Measurements from ENCODE around the gene CARHSP1.
"Not testable (repeated sequence)": the region's sequence is repeated elsewhere in the genome, so short reads cannot be mapped to it uniquely, and the experiment has no call there.

CARHSP1 gene

DNA sequence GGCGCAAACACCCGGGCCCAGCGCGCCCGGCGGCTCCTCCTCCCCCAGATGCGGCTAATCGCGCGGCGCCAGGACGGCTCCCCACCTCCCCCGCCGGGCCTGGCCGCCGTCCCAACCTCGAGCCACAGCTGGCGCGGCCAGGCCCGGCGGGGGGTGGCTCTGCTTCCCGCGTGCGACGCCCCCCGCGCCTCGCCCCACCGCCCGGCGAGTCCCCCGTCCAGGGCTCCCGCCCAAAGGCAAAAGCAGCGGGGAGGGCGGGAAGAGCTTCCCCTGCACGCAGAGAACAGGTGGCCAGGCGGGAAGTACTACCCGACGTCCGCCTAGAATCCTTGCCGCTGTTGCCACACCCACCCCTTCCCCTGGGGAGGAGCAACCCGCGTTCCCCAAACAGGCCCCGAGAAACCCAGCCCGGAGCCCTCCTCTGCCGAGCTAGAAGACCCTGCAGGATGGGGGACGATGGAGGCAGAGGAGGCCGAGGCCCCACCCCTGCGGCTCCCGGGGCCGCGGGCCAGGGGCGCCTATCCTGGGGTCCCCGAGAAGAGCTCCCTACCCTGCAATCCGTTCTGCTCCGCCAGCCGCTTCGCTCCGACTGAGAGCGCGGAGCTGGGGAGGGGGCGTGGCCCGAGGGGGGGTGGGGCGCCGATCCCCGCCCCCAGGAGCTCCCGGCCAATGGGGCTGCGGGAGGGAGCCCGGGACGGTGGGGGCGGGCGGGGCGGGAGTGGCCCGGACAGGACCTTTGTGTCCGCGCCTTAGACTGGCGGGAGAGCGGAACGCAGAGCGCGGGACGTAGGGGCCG is at the start of gene CARHSP1:
TSS of gene CARHSP1 (minus strand) at position 591 of the 796 bp plus-strand sequence. CDS start 9,678 bp downstream, outside the sequence.
- DNase-seq, result peak; percentile 81

DNA sequence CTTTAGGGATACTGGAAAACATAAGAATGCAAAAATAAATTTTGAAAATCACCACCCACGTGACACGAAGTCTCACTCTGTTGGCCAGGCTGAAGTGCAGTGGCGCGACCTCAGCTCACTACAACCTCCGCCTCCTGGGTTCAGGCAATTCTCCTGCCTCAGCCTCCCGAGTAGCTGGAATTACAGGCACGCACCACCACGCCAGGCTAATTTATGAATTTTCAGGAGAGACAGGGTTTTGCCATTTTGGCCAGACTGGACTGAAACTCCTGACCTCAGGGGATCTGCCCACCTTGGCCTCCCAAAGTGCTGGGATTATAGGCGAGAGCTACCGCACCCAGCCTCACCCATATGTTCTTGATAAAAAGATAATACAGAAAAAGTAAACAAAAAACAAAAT is 48.5 kb upstream of the CARHSP1 start:
- DNase-seq, result not testable (repeated sequence)

DNA sequence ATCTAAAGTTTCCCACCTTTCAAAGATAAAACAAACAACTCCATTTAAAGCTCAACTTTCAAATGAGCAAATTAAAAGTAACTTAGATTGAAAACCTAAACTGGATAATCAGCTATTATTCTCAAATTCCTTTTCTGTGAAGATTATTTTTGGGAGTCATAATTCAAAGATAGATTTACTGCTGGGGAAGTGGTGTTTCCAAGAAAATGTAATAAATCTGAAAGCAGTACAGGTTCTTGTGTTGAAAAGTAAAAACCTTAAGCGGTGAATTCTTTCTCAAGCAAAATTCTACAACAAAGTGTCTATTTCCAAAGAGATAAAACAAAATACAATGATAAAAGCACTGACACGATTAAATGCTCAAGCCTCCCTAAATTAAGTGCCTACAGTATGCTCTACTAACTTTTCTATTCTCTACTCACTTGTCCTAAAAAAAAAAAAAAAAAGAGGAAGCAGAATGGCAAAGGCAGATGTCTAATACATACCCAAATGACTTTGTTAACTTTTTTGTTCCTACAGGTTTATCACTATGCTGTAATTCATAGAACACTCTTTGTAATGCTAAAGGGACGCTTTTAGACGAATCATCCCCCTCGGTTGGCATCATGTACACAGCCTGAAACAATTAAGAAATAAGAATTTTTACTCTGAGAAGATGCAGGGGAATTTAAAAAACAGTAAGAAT is 47.9 kb upstream of the CARHSP1 start:
- DNase-seq, result no peak

DNA sequence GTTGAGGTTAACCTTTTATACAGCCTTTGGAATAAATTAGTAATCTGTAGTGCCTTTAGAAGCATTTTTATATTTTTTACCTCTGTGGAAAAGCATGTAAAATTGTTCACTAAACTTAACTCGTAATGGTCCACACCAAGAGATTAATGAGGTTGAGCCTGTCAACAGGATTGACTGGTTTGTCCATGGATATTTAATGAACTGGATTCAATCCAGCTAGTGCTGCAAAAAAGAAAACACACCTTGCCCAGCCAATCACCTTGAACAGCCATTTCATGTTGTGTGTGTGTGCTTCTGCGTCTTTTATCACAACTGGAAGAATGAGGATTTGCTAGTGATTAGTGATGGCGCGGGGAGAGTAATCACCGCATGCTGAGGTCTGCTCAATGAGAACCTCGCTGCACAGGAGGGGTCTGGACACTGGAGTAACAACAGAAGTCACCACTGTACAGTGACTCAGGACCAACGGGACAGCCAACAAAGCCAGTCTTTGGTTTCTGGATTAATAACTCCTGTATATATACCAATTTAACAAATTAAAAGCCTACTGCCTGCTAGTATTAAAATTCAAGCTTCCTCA is 47.0 kb upstream of the CARHSP1 start:
- DNase-seq, result no peak

DNA sequence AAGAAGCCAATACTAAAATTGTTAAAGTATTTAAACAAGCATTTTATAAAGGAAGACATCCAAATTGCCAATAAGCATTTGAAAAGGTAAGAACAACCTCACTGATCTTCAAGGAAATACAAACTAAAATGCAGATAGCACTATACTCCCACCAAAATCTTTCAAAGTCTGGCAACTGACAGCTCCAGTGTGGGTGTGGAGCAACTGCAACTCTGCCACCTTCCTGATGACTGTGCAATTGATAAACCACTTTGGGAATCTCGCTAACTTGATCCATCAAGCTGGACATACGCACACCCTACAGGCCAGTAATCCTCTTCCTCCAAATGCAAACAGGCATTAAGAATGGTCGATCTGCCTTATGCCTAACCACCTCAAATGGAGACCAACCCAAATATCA is 45.3 kb upstream of the CARHSP1 start:
- DNase-seq, result no peak

DNA sequence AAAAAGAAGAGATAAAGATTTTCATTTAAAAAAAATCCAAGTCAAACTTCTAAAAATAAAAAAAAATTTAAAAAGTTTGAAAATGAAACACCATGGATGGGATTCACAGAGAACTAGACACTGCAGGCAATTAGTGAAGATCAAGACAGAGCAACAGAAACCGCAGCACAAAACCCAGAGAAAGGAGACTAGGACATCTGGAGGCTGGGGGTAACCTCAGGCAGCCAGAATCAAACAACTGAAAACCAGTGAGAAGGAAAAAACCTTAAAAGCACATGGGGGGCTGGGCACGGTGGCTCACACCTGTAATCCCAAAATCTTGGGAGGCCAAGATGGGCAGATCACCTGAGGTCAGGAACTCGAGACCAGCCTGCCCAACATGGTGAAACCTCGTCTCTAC is 44.0 kb upstream of the CARHSP1 start:
- DNase-seq, result no peak

DNA sequence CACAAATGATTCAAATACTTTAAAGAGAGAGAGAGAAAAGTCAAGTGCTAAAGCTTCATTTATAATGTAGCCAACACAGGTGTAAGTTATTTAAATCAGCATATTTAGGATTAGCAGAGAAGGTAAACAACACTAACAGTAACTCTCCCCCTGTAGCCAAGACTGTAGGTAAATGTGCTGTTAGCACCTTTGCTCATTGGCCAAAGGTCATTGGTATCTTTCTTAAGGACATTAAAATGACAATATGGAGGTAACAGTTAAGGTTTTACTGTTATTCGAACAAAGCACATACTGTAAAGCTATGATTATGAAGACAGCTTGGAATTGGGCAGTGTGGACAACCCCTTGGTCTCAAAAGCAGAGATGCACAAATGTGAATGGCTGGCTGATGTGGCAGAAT is 42.0 kb upstream of the CARHSP1 start:
- no peak for DNase-seq

DNA sequence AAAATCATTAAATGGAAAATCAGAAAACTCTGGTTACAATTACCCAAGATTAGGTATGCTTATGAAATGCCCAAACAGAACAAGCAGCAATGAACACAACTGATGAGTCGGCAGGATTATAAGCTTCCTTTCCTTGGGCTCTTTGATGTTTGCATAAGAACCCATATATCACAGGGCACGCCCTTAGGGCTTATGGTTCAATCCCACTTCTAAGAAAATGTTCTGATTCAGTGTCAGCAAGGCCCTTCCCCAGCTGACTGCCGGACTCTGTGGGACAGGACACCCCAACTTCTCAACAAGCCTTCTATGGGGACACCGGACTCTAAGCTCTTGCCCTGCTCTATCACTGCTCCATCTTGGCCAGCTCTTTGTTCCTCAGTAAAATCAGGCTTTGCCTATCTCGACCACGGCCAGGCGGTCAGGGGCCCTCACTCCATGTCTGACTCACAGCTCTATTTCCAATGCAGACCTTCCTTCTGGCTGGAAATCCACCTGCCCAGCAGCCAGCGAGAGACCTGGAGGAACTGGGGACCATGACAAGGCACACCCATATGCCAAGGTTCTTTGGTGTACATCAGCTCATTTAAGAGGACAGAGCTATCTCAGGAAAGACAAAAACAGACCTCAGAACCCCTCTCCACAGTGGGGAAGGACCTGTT is 40.1 kb upstream of the CARHSP1 start:
- DNase-seq, result no peak

DNA sequence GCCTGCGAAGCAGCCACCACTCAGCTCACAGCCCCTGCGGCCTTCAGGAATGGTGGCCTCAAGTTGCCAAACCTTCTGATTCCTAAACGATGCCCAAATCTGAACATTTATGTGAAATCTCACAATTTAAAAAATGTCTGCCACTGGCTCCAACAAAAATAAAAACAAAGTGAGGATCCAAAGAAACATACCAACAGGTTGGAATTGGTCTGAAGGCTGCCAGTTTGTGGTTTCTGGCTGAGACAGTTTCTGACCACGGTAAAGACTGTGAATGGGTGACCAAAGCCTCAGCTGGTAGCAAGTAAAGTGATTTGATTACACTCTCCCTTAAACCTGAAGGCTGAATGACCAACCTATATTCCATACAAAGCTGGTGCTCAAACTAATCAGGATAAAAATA is 38.3 kb upstream of the CARHSP1 start:
- DNase-seq, result no peak

DNA sequence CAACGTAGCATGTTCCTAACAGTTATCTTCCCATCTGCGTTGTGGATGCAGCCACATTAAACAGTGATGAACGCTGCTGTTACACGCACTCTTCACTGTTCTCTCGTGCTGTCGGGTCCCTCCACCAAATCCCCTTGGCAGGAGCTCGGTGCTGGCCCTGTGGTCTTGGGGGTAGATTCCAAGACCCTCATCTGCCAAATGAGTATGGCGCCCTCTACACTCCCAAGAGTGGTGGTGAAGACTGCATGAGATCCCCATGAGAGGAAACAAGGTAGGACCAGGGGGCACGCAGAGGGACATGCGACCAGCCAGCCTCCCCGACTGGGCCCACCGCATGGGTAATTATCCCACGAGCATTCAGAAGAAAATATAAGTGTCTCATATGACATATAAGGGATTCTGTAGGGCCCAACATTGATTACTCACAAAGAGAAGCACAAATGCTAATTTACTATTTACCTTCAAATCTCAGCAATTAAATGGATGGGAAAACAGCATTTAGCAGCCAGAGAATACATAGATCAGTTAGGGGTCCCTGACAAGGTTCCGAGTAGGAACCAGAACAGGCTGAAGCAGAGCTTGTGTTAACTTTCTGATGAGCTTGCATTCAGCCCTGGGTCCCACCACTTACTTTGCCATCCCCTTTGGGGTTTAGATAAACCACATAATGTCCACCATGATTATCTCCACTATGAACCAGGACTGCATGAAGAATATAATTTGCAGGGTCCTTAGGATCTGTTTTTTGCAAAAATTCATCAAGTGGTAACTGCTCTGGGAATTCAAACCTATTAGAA is 37.2 kb upstream of the CARHSP1 start:
- DNase-seq, result no peak

DNA sequence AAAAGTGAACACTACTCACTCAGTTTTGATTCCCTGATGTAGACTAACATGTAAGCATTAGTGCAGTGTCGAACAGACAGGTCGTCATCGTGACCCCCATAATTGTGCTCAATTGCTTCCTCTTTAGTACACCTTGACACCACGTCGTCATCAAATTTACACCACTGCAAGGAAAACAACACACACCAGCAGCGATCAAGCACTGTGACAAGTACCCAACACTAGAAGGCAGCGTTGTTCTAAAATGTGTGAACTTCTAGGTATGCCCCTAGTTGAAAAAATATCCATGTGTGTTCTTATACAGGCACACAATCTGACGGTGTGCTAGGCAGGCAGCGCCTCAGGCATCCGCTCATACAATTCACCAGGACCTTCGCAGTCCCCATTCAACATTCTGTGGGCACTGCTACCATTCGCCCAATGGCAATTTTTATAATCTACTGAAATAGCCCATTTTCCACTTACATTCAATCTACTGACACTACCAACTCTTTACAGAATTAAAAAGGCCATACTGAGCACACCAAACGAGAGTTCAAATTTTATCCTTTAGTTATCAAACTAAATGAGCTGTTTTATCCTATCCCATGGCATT is 36.5 kb upstream of the CARHSP1 start:
- DNase-seq, result peak; percentile 38

DNA sequence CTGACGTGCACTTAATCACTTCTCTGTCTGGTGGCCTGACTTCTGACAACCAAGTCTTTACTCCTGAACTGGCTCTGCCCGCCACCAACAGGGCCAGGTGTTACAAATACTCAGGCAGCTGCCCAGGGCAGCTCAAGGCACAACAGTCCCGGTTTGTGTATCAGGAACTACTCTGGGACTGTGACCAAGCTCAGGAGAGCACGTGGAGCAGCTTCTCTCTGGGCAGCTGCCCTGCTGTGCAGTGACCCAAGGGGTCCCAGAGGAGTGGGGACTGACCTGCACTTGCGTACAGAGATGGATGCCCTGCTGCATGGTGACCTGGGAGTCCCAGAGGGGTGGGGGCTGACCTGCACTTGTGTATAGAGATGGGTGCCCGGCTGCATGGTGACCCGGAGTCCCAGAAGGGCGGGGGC is 35.2 kb upstream of the CARHSP1 start:
- DNase-seq, result no peak

DNA sequence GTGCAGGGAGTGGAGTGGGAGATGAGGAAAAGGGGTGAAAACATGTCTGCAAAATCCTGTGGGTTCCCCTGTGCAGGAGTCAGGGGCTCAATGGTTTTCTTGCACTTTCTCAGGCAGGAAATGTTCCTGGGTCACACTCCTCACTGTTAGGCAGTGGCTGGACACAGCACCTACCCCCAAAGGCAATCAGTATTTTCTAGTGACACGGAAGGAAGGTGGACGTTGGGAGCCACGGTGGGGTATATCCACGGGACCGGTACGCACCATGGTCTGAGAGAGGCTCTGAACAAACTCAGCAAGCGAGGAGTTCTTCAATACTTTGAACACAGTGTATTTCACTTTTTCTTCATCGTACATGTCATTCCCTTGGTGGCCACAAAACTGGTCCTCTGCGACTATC is 34.2 kb upstream of the CARHSP1 start:
- DNase-seq, result no peak

DNA sequence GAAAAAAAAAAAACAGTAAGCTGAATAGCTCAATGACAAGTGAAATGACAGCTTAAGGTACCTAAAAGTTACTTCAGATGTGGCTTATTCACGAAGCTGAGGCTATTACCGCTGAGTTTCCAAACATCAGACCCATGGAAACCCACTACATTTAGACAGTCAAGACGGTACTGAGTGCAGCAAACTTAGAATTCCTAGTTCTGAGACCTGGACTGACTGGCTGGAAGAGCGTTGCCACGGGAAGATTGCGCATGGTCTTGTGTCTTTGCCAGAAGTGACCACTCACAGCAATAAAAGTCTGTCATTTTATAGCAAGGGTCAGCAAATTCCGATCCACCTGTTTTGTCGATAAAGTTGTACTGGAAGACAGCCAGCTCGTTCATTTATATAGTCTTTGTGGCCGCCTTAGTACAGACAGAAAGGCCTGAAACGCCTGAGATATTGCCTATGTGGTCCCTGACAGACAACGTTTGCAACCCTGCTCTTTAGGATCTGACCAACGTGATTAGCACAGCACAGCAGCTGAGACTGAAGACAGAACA is 32.6 kb upstream of the CARHSP1 start:
- DNase-seq, result no peak

DNA sequence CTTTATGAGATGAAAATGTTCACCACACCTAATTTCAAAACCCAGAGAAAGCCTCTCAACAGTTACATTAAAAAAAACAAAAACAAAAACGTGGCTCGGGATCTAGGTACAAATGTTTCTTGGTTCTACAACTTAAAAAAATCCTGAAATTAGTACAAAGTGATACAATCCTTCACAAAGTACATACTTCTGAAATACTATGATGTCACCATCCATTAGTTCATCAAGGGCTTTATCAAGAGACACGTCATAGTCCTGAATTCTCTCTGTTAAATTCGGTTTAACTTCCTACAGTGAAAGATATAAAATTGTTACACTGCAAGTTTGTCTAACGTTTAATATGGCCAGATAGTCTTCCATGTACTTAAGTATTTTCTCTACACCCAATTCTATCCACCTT is 31.5 kb upstream of the CARHSP1 start:
- no peak for DNase-seq

DNA sequence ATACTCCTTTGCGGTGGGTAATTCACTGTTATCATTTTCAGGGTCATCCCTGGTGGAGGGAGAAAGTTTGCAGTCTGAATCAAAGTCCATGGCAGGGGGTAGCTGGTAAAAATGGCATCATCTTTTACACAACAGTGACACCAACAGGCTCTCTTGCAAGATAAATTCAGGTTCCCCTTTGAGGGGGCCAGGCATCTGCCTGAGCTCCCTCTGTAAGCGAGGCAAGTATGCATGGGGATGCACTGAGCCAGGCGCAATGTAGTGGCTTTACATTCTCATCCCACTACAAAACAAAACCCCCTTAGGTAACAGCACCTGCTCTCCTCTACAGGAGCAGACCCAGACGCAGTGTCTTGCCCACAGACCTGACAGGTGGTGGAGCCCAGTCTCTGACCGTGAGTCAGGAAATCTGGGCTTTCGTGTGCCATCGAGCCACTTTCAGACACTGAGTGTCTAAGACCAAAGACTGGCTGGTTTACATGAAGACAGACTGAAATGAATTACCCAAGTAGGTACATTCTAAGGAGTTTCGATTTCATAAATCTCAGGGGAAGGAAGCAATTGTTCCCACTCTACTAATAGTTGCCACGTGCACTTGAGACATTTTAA is 31.0 kb upstream of the CARHSP1 start:
- DNase-seq, result no peak

DNA sequence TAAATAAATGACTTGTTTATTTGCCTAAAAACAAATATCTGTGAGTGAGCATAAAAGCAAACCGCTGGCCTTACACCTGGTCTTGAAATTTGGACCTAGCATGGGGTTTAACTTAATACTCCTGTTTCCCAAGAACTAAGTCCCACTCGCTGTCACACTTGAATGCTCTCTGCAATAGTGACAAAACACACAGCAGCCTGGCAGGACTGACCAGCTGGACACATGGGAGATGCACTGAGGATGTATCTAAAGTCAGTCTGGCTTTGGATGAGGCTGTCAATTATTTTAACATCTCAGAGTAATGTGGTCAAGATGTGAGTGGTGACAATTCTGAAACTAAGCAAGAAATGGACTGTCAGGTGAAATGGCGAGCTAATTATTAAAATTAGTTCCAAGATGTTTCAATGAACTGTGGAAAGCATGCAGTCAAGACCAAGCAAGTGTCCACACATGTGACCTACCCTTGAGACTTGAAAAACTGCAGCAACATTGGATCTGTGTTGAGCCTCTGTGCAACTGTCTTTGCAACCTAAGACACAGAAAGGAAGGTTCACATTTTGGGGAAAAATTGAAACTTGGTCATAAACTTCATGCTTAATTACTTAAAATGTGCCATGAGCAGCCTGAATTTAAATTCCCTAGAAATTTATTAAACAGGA is 30.0 kb upstream of the CARHSP1 start:
- no peak for DNase-seq

DNA sequence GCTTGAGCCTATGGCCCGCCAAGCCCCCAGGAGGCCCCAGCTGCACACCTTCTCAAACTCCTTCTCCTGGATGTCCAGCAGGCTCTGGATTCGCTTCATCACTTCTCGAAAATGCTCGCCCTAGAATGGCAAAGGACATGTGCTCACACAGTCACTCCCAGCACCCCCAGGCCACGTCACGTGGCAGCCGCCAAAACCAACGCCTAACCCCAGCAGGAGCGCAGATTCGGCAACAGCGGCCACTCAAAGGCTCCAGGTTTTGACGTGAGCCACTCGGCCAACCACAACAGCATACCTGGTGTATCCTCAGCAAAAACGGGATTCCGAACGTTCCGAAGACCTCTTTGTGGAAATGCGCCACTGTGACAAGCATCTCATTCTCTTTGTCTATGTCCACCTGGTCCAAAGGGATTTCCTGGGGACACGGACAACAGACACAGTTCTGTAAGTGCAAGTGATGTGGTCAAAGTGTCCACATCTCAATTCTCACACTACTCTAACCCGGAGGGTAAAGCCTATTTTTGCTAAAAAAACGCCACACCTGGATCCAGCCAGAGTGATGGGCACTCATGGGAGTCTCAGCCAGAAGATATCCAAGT is 26.0 kb upstream of the CARHSP1 start:
- no peak for DNase-seq

DNA sequence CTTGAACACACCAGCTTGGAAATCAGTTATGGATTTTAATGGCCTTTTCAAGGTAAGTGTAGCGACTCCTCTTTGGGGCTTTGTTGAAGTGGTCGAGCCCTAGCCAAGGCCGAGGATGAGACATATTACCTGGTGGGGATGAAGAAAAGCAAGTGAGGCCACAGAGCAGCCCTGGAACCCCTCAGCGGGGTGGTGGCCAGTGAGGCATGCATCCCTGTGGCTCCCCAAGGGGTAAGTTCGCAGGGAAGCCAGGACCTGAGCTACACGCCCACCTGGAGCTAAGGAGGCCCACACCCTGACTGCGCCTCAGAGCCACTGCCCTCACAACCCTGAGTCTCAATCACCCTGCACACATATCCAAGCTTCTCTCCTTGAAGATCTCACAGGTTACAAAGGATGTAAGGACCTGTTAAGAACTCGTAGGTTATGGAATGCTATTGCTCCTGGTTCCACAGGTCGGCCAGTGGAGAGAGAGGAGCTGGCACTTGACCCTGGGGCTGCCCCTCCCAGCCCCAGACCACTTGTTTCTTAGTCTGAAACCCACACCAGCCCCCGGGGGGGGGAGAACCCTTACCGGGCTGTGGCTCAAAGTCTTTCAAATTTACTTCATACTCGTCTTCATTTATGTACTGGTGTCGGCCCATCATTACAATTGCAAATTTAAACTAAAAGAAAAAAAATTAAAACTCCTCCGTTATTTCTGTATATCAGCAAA is 25.3 kb upstream of the CARHSP1 start:
- DNase-seq, result no peak

DNA sequence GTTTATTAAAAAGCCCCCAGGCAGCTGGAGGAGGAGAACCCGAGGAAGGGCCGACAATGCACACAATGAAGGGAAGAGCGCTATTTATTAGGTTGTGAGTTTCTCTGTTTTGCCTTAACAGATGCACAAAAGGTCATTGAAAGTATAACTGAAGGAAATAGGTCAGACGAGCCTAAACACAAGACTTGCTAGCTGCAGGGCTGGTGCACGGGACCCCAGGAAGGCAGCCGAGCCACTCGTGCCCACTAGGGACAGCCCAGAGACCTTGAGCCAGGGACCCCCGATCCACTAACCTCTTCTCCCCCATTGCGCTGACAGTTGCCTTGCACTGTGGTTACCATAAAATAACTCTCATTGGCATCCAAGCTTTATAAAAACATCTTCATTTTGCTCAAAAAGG is 24.6 kb upstream of the CARHSP1 start:
- no peak for DNase-seq

Data from CD4-positive, alpha-beta T cell treated with Interleukin-12 subunit alpha and Interleukin-12 subunit beta, for 1 hour (primary cell).